GOT3 (cell line): ENCODE data around the gene OPRD1.
"Not testable (repeated sequence)": the region's sequence is repeated elsewhere in the genome, so short reads cannot be mapped to it uniquely, and the experiment has no call there.

Experiments
- DNase-seq: peaks from one replicate; lab custom pipeline; 2025; ENCODE audit warnings: mixed read lengths; lab: John Stamatoyannopoulos, UW

Gene OPRD1

DNA sequence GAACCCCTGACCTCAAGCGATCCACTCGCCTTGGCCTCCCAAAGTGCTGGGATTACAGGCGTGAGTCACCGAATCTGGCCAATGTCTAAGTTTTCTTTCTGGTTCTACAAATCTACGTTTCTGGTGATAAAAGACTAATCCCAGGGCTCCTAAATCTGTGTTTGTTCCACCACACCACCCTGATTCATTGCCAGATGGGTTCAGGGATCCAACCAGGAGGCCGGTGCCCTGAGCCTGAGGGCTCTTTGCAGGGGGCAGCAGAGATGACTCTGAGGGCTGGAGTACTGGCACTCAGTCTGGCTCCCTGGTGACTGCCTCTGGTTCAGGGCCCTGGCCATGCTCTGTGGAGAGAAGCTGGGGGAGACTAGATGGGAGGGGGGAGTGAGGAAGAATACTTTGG is 10.5 kb upstream of the OPRD1 start:
- no peak for DNase-seq

DNA sequence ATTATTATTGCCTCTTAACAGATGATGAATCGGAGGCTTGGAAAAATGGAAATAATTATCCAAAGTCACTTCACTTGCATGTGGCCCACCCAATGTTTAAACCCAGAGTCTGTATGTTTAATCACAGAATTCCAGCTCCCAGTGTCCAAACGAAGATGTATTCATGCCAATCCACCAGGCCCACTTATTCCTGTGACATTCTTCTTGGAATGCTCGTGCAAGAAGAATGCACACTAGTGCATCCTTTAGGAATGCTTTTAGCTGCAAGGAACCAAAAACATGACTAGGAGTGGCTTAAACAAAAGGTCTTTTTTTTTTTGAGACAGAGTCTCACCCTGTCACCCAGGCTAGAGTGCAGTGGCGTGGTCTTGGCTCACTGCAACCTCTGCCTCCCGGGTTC is 8.9 kb upstream of the OPRD1 start:
- no peak for DNase-seq

DNA sequence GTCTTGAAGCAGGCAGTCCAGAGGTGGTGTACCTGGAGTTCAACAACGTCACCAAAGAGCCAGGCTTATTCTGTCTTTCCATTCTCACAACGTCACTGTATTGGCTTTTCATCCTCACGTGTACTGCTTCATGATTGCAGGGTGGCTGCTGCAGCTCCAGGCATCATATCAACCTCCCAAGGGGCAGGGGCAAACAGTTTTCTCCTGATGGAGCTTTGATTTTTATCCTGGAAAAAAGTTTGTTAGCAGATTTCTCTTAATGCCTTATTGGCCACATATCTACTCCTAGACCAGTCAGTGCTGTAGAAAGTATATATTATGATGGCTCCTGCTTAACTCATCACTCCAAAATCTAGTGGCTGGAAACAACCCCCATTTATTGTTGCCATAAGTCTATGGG is 8.3 kb upstream of the OPRD1 start:
- DNase-seq, result no peak

DNA sequence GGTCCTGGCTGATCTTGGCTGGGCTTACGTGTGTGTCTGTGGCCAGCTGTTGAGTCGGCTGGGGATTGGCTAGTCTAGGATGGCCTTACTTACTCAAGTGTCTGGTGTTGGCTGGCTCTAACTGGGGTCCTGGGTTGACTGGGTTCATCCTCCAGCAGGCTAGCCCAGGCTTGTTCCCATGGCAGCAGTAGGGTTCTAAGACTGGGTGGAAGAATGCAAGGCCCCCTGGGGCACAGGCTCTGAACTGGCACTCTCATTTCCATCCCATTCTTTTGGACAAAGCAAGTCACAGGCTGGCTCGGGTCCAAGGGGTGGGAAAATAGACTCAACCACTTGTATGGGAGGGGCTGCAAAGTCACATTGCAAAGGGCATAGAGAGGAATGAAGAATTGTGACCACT is 7.9 kb upstream of the OPRD1 start:
- DNase-seq, result no peak

DNA sequence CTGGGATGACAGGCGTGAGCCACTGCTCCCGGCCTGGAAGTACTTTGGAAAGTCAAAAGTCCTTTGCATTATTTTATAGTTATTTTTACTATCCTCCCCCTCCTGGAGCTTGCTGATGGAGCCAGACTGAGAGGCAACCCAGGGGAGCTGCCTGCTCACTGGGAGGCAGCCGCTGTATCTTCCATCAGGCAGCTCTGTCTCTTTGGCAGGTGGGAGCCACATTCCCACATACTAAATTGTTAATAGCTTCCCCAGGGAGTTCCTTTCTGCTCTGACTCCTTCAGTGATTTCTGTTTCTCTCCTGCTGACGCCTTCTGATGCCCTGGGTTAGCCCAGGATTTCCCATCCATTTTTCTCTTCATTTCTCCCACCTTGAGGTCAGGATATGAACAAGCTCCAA is 4.9 kb upstream of the OPRD1 start:
- DNase-seq, result no peak

DNA sequence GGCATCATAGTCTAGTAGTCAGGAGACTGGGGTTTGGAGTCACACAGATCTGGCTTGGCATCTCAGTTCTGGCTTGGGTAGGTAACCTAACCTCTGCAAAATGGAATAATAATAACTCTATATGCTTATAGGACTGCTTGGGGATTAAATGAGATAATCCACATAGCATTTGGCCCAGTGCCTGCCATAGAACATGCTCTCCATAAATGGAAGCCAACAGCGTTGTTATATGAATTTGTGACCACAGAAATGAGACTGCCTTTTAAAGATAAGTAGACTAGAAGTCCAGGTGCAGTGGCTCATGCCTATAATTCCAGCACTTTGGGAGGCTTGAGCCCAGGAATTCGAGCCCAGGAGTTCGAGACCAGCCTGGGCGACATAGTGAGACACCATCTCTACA is 4.0 kb upstream of the OPRD1 start:
- no peak for DNase-seq

DNA sequence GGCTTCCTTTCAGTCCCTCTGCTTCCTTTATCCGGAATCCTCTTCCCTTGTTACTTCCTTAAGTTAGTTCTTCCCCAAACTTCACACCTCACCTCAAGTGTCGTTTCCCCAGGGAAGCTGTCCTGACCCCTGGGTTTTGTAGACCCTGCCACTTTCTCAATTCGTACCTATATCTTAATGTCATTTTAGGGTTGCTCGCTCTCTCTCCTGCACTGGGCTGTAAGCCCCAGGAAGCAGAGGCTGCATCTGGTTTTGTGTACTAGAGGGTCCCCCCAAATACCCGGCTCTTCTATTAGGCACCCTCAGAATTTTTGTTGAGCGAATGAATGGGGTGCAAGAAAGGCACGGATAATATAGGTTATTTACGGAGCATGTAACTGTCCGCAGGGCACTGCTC is 603 bp upstream of the OPRD1 start:
- DNase-seq, result no peak

DNA sequence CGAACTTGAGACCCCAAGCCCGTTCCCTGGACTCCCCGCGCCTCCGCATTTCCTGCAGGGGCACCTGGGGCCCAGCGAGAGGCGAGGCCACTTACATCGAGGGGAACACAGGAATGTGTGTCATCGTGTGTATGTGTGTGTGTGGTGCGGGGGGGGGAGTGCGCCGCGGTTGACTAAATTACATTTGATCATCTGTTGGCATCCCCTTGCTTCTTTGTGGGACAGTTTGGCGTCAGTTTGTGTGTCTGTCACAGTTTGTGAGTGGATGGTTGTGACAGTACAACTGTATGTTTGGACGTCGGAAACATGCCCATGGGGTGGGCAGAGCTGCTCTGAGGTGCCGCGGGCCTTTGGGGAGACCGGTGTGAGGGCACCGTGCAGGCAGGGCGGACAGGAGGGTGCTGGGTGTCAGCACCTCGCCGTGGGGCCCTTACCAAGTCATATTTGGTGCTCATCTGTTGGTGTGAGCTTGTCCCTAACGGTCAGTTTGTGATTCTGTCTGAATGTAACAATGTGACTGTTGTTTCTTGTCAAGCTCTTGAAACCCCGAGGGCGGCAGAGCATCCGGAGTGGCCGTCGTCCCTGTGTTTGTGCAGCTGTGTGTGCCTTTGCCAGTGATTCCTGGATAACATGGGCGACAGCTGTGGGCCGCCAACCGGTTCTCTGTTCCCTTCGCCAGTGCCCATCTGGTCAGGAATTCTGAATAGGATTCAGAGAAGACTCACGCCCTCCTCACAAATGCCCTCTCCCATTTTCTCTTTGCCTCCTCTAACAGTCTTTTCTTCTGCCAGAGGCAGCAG is 899 bp downstream of the OPRD1 start:
- DNase-seq, result no peak

DNA sequence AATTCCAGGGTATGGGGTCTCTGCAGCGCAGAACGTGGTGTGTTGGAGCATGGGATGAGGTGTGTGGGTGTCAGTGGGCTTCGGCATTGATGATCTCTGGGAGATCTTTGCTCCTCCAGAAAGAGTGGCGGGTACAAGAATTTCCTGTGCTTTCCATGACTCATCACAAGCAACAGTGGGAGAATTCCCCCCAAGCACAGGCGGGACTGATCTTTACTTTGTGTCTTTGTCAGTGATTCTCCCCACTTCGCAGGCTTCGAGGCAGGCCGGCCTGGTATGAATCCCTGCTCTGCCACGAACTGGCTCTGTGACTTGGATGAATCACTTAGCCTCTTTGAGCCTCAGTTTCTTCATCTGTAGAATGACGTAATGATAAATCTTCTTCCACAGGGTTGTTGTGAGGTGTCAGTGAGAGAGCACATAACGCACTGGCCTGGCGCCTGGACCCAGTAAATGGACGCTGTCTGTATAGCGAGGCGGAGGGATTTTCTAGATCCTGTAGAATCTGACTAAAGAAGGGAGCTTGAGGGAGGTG is 2.0 kb downstream of the OPRD1 start:
- DNase-seq, result no peak

DNA sequence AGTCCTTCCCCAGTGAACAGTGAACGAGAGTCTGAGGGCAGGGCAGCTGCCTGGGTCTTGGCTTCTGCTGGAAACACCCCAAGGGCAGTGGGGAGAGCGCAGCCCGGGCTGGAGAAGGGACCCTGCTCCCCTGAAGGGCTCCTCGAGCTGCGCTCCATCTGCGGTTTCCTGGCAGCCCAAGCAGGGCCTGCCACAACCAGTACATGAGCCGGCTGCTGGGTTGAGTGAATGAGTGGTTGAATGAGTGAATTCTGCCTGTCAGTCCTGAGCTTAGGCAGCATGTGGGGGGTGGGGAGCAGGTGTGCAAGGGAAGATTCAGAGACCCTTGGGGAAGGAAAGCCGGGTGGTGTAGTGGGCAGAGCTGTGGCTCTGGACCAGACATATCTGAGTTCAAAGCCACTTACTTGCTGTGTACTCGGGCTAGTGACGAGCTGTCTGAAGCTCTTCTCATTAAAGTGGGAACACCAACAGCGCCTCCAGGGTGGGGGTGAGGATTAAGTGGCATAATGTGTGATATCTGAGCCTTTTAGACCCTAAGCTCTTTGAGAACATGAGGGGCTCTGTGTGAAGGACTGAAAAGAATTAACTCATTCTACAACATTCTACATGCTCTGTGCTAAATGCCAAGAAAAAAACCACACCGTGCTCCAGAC is 3.7 kb downstream of the OPRD1 start:
- DNase-seq, result no peak

DNA sequence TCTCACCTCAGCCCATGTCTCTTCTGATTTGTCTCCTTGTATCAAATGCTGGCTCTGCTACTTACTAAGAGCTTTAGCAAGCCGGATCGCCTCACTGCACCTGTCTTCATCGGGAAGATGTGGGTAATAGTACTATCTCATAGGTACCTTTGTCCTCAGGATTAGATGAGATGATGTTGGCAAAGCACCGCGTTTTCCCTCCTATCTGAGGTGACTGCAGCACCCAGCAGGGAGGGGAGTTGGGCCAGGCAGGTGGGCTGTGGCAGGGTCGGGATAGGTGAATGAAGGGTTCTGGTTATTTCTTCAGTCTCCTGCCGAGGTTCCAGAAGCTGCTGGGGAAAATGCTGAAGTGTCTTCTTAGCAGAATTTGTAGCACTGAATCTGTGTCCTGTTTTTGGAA is 5.2 kb downstream of the OPRD1 start:
- DNase-seq, result no peak

DNA sequence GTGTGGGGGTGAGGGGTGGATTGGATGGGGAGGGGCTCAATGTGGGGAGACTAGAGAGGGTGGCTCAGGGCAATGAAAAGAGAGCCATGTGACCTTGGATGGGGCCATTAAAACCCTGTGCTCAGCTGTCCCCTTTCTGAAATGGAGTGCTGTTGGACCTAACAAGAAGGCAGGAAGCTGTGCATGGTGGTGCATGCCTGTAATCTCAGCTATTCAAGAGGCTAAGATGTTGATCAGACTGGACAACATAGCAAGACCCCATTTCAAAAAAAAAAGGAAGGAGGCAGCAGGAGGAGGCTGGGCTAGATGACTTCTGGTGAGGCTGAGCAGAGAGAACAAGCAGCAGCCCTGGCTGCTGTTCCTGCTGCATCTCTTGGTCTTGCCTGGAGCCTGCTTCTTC is 7.0 kb downstream of the OPRD1 start:
- no peak for DNase-seq

DNA sequence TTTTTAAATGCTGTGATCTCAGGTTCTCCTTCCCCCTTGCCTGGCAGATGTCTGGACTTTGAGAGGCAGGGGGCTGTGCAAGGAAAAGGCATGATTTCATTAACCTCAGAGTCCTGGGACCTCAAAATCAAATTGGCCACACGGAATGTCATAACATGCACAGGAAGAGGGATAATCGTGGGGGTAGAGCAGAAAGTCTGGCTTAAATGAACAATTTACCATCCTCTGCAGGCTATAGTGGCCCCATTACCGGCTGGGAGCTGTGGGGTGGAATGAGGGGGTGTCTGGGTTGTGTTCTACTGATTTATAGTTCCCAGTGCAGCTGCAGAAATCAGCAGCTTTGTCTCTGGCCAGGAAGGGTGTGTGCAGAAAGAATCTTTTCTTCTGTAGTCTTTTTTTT is 10.8 kb downstream of the OPRD1 start:
- no peak for DNase-seq

DNA sequence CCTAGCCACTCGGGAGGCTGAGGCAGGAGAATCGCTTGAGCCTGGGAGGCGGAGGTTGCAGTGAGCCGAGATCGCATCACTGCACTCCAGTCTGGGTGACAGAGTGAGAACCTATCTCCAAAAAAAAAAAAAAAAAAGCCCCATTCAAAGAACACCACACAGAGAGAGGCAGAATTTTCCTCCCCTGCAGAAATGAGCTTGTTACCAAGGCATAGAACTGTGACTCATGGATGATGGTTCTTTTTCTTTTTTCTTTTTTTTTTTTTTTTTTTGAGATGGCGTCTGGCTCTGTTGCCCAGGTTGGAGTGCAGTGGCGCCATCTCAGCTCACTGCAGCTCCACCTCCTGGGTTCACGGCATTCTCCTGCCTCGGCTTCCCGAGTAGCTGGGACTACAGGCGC is 12.1 kb downstream of the OPRD1 start:
- not testable (repeated sequence) for DNase-seq

DNA sequence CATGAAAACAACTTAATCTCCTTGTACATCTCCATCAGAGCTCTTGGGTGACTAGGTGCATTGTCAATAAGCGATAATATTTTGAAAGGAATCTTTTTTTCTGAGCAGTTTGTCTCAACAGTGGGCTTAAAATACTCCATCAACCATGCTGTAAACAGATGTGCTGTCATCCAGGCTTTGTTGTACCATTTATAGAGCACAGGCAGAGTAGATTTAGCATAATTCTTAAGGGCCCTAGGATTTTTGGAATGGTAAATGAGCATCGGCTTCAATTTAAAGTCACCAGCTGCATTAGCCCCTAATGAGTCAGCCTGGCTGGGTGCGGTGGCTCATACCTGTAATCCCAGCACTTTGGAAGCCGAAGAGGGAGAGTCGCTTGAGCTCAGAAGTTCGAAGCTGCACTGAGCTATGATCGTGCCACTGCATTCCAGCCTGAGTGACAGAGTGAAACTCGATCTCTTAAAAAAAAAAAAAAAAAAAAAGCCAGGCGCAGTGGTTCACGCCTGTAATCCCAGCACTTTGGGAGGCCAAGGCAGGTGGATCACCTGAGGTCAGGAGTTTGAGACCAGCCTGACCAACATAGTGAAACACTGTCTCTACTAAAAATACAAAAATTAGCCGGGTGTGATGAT is 16.4 kb downstream of the OPRD1 start:
- not testable (repeated sequence) for DNase-seq

DNA sequence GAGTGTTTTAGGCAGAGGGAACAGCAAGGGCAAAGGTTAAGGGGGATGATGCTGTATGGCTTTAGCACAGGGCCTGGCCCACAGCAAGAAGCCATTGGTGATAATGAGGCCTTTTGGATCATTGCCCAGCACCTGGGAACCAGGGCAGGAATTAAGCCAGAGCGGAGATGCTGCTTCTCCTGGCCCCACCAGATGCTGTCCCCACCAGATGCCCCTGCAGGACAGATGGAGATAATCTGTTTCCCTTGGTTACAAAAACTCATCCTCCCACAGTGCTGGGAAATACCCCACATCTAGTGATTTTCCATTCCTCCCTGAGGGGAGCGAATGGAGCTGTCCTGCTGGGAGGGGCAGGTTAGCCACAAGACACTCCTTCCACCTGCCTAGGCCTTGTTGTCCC is 18.8 kb downstream of the OPRD1 start:
- no peak for DNase-seq

DNA sequence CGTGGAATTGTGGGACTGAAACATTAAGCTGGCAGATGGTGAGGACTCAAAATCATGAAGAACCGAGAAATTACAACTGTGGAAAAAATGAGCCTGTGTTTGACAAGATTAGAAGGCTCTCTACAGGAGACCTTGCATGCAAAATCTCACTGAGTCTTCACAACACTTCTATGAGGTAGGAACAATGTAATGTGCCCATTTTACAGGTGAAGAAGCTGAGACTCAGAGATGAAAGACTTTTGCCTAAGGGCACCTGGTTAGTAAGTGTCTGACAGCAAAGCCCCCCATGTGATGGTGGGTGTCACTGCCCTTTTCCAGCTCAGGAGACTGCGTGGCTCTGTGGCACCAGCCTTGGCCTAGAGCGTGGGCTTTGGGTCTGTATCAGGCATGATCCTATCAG is 21.0 kb downstream of the OPRD1 start:
- no peak for DNase-seq

DNA sequence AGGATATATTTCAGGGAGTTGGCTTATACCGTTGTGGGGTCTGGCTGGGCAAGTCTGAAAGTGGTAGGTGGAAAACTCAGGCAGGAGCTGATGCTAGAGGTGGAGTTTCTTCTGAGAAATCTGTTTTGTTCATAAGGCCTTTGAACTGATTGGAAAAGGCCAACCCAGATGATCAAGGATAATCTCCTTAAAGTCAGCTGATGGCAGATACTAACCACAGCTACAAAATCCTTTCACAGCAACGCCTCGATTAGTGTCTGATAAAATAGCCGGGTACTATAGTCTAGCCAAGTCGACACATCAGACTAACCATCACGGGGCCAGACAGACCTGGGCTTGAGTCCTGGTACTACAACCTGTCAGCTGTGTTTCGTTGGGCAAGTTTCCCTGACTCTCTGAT is 21.4 kb downstream of the OPRD1 start:
- no peak for DNase-seq

DNA sequence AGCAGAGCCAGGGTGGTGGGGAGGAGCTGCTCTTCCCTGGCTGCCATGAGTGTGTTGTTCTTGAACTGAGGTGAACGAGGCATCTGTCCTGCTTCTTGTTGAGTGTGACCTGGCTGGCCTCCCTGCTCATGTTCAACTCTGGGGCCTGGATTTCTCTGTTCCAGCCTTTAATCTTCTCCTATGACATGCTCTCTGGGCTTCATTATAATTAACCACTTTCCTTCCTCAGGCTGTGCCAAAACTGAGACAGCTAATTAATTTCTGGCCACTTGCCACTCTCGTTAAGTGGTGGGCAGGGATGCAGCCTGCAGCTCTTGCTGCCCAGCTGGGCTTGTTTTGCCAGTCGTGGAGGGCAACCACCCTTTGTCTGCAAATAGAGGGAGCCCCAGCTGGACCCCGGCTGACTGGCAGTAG is 23.3 kb downstream of the OPRD1 start:
- DNase-seq, result no peak

DNA sequence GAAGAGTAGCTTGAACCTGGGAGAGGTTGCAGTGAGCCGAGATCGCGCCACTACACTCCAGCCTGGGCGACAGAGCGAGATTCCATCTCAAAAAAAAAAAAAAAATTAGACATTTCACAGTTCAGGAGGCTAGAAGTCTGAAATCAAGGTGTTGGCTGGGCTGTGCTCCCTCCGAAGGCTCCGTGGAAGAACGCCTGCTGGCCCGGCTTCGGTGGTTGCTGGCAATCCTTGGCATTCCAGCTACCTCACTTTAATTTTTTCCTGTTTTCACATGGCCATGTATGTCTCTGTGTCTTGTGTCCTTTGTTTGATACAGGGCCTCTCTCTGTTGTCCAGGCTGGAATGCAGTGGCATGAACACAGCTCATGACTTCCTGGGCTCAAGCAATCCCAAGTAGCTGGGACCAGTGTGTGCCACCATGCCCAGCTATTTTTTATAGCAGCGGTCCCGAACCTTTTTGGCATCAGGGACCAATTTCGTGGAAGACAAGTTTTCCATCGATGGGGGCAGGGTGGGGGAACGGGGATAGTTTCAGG is 24.5 kb downstream of the OPRD1 start:
- no peak for DNase-seq

DNA sequence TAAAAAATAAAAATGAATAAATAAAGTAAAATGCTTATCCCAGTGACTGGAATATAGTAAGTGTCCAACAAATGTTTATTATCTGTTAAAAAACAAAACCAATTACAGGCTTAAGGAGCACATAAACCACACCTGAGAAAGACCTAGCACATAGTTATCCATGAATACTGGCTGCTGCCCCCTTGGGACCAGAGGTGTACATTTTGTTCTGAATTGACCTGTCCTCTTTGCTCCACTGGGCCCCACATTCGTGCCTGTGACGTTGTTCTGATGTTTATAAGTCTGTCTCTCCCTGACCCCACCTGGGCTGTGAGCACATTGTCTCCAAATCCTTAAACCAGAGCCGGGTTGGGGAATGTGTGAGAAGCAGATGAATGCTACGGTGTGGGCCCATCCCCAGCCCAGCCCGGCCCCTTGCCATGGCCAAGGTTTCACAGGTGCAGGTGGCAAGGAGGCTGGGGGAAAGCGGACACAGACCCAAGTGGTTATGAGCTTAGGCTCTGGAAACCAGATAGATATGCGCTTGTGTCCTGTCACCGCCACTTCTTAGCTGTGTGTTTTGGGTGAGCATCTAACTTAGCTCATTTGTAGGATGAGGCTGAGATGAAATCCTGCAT is 29.1 kb downstream of the OPRD1 start:
- no peak for DNase-seq

DNA sequence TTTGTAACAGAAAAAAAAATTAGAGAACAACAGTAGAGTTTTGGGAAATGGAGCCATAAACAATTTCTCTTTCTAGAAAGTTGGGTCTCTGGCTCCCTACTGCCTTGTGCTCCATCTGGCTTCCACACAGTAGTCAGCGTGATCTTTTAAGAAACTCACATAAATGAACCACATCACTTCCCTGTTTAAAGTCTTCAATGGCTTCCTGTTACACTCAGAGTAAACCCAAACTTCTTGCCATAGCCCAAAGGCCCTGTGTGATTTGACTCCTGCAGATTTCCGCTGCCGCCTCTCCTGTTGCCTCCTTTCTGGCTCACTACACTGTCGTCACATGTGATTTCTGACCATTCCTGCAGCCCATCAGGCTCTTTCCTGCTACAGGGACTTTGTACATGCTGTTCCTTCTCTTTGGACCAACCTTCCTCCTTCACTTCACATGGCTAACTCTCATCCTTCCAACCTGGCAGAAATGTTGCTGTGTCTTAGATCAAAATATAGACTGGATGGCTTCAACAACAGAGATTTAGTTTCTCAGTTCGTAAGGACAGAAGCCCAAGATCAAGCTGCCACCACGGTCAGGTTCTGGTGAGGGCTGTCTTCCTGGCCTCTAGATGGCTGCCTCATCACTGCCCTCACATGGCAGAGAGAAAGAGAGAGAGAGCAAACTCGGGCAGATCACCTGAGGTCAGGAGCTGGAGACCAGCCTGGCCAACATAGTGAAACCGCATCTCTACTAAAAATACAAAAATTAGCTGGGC is 34.0 kb downstream of the OPRD1 start:
- no peak for DNase-seq
